PFSK-1 (cell line): Measurements from ENCODE around the gene FRMD4B.

Experiments used
- FOXP2 ChIP-seq: optimal IDR thresholded peaks from 2 replicates; pipeline ENCODE3; 2011; ENCODE audit warnings: borderline replicate concordance, control low read depth, inconsistent platforms; ENCODE audit not compliant: insufficient read depth; ENCODE audit errors: extremely low read length, extremely low read depth
- POLR2AphosphoS5 ChIP-seq: IDR thresholded peaks from 2 replicates; pipeline ENCODE4 v1.6.1; 2012; ENCODE audit warnings: low read depth, mild to moderate bottlenecking, control low read depth, low read length, moderate library complexity
- REST ChIP-seq, 2 experiments: IDR thresholded peaks; 2 replicates each; pipeline versions ENCODE4 v1.6.1 to v1.8.0; 2011 to 2012; ENCODE audit warnings: low read depth in 2 of 2, low read length in 2 of 2, control low read depth in 1 of 2, inconsistent platforms in 1 of 2, mild to moderate bottlenecking in 1 of 2, moderate library complexity in 1 of 2; ENCODE audit not compliant: insufficient read depth in 1 of 2
- SIN3A ChIP-seq: IDR thresholded peaks from 2 replicates; pipeline ENCODE4 v1.6.1; 2012; ENCODE audit warnings: mild to moderate bottlenecking, low read length, moderate library complexity, borderline replicate concordance; ENCODE audit not compliant: insufficient read depth
- TAF1 ChIP-seq: IDR thresholded peaks from 2 replicates; pipeline ENCODE4 v1.6.1; 2012; ENCODE audit warnings: low read length, control low read depth, borderline replicate concordance; ENCODE audit not compliant: insufficient read depth

The FRMD4B gene

DNA sequence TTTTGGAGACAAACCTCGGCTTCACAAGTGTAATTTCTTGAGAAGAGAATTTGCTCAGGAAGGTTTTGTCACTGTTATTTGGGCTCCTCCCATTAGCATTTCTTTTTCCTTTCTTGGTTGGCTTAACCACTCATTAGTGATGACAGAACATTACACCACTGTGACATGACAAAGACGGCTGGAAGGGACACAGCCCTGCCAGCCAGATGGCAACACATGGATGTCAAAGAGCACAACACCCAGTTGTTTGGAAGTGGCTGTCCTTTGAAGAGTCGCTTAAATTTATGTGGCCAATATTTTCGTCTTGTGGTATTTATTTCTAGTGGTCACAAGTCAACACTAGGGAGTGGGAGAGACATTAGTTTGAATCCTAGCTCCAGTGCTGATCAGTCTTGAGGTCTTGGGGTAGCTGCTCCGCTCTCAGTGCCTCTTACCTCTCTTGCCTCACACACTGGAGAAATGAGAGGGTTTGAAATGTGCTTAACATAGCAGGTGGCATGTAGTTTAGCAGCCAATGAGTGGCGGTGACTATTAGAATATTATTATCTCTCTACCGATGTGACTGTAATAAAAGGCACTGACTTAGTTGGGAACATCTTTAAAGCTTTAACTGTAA is 92.8 kb downstream of the FRMD4B start:
- no peak for TF ChIP-seq POLR2AphosphoS5
- no peak for TF ChIP-seq TAF1
- no peak for TF ChIP-seq FOXP2
- no peak for TF ChIP-seq SIN3A
- TF ChIP-seq REST (IDR thresholded peaks at IDR 0.05; ENCODE audit: insufficient read depth in 1 of 2, low read depth in 2 of 2, low read length in 2 of 2) = no peak

GRCh38 chr3:69292185-69292584 is 93.7 kb downstream of the FRMD4B start:
- TF ChIP-seq SIN3A = no peak
- TF ChIP-seq POLR2AphosphoS5 = no peak
- no peak for TF ChIP-seq TAF1
- TF ChIP-seq REST (IDR thresholded peaks at IDR 0.05; ENCODE audit: insufficient read depth in 1 of 2, low read depth in 2 of 2, low read length in 2 of 2) = no peak
- TF ChIP-seq FOXP2 = no peak

DNA sequence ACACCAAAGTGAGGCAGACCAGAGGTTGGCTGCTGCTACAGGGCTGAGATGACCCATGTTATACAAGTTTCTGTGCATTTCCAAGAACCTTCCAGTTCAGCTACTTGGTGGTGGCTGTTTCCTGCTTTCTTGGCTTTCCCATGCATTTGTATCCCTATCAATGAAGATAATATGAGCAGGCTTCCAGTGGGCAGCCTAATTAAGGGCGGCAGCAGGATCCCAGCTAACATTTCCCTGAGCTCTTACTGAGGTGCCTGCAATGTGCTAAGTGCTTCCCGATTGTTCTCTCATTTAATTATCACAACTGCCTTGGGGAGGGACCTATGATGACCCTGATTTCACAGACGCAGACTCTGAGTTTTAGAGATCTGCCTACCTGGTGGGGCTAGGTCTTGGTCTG is 95.5 kb downstream of the FRMD4B start:
- TF ChIP-seq FOXP2 = no peak
- no peak for TF ChIP-seq SIN3A
- no peak for TF ChIP-seq REST (IDR thresholded peaks at IDR 0.05; ENCODE audit: insufficient read depth in 1 of 2, low read depth in 2 of 2, low read length in 2 of 2)
- TF ChIP-seq POLR2AphosphoS5 = no peak
- TF ChIP-seq TAF1 = no peak

- TF ChIP-seq REST (IDR thresholded peaks at IDR 0.05; ENCODE audit: insufficient read depth in 1 of 2, low read depth in 2 of 2, low read length in 2 of 2) (no peak), FOXP2 (no peak), SIN3A (no peak), POLR2AphosphoS5 (no peak), TAF1 (no peak)
Measured at GRCh38 chr3:69290006-69290405, 95.9 kb downstream of the FRMD4B start.
